ENCODE data around the gene IL16.

GRCh38 chr15:81197255-81197630 is 564 bp downstream of the IL16 start:
- no peak for TF ChIP-seq CTCF (IDR thresholded peaks at IDR 0.05 in 8 of 11, conservative IDR thresholded peaks at IDR 0.05 in 3 of 11)
- no peak for TF ChIP-seq POLR2A (IDR thresholded peaks at IDR 0.05)
